Chondrocyte (in vitro differentiated cells): Measurements from ENCODE around the gene CALN1. TPM values are rescaled to one million over a fixed set of nuclear protein-coding genes. Genes with fewer than 3 reads are reported as not detected.

Experiments used
- DNase-seq: peaks from one replicate; pipeline ENCODE4 v3.0.0; 2021; ENCODE audit warnings: mixed read lengths, low spot score
- H3K27ac Mint-ChIP-seq: one replicate; pipeline ENCODE4 v1.8.0; 2021; ENCODE audit warnings: mild to moderate bottlenecking, moderate library complexity, mixed read lengths; ENCODE audit not compliant: unreplicated experiment
- H3K27me3 Mint-ChIP-seq: 2 replicates; pipeline ENCODE4 v1.8.0; 2021; ENCODE audit warnings: low read depth, mixed read lengths
- H3K36me3 Mint-ChIP-seq: 2 replicates; pipeline ENCODE4 v1.8.0; 2021; ENCODE audit warnings: low read depth, mixed read lengths
- H3K4me1 Mint-ChIP-seq: 2 replicates; pipeline ENCODE4 v1.8.0; 2021; ENCODE audit warnings: low read depth, mild to moderate bottlenecking, mixed read lengths
- H3K4me3 Mint-ChIP-seq: one replicate; pipeline ENCODE4 v1.8.0; 2021; ENCODE audit warnings: mild to moderate bottlenecking, moderate library complexity, mixed read lengths; ENCODE audit not compliant: unreplicated experiment
- H3K9me3 Mint-ChIP-seq: 2 replicates; pipeline ENCODE4 v1.8.0; 2021; ENCODE audit warnings: low read depth, mixed read lengths
- total RNA-seq: library from RNA; stranded (reverse); gene quantifications from 3 replicates; pipeline ENCODE4 v1.2.1, GENCODE V29; 2021
- TF ChIP-seq, protein P1 (sequence below): fragments of 200-600 bp; sonication (generic); IDR thresholded peaks from 2 replicates; pipeline ENCODE4 v1.5.0; 2021; ENCODE audit warnings: antibody characterized with exemption, mild to moderate bottlenecking, moderate library complexity

Gene CALN1
- total RNA-seq, 1 donor from 2014 or later = not detected

- Mint-ChIP-seq H3K36me3 (peaks cover 1% of the 10 kb centered on the region), H3K4me1 (peaks cover 3% of the 10 kb centered on the region), H3K27ac (no peak overlapping the region), H3K4me3 (no peak overlapping the region), H3K9me3 (peaks cover 32% of the 10 kb centered on the region), H3K27me3 (no peaks in the 10 kb centered on the region)
- DNase-seq = no peak
- TF ChIP-seq, protein P1, sequence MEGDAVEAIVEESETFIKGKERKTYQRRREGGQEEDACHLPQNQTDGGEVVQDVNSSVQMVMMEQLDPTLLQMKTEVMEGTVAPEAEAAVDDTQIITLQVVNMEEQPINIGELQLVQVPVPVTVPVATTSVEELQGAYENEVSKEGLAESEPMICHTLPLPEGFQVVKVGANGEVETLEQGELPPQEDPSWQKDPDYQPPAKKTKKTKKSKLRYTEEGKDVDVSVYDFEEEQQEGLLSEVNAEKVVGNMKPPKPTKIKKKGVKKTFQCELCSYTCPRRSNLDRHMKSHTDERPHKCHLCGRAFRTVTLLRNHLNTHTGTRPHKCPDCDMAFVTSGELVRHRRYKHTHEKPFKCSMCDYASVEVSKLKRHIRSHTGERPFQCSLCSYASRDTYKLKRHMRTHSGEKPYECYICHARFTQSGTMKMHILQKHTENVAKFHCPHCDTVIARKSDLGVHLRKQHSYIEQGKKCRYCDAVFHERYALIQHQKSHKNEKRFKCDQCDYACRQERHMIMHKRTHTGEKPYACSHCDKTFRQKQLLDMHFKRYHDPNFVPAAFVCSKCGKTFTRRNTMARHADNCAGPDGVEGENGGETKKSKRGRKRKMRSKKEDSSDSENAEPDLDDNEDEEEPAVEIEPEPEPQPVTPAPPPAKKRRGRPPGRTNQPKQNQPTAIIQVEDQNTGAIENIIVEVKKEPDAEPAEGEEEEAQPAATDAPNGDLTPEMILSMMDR = no peak
These were observed 646.1 kb downstream of the CALN1 start for GRCh38 chr7:71766016-71766415.

DNA sequence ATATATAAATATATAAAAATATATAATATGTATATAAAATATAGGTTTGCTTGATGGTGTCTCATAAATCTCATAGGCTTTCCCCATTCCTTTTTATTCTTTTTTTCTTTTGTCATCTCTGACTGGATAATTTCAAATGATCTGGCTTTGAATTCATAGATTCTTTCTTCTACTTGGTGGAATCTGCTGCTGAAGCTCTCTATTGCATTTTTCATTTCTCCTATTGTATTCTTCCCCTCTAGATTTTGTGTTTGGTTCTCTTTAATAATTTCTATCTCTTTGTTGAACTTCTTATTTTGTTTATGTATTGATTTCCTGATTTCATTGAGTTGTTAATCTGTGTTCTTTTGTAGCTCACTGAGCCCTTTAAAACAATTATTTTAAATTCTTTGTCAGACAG, 650.8 kb downstream of the CALN1 start:
- no peak overlapping the region for H3K27ac Mint-ChIP-seq
- no peaks in the 10 kb centered on the region for H3K27me3 Mint-ChIP-seq
- H3K4me3 Mint-ChIP-seq = no peak overlapping the region
- no peak for DNase-seq
- TF ChIP-seq, protein P1 = no peak
- no peaks in the 10 kb centered on the region for H3K4me1 Mint-ChIP-seq
- H3K9me3 Mint-ChIP-seq = peaks cover 40% of the 10 kb centered on the region
- peaks cover 1% of the 10 kb centered on the region for H3K36me3 Mint-ChIP-seq

DNA sequence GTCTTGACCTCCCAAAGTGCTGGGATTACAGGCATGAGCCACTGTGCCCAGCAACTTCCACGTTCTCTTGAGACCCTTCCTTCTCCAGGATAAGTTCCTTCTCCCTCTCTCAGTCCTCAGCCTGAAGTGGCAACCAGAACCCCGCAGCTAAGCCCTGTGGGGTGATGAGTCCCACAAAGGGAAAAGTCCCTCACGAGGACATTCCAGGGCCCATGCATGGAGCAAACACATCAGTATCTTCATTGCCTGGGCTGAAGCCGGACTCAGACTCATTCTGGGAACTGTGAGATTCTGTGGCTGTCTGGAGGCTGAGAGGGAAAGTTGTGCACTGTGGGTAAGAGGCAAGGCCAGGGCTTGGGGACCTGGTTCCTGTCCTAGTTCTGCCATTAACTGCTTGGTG, 657.3 kb downstream of the CALN1 start:
- H3K27me3 Mint-ChIP-seq = peaks cover 13% of the 10 kb centered on the region
- TF ChIP-seq, protein P1 = no peak
- no peaks in the 10 kb centered on the region for H3K4me1 Mint-ChIP-seq
- DNase-seq = no peak
- H3K36me3 Mint-ChIP-seq = no peaks in the 10 kb centered on the region
- H3K4me3 Mint-ChIP-seq = no peak overlapping the region
- H3K27ac Mint-ChIP-seq = no peak overlapping the region
- peaks cover 14% of the 10 kb centered on the region for H3K9me3 Mint-ChIP-seq

GRCh38 chr7:71753956-71754664, 658.0 kb downstream of the CALN1 start:
- Mint-ChIP-seq H3K4me1 (no peaks in the 10 kb centered on the region), H3K4me3 (no peak overlapping the region), H3K9me3 (peaks cover 13% of the 10 kb centered on the region), H3K27me3 (peaks cover 15% of the 10 kb centered on the region), H3K36me3 (no peaks in the 10 kb centered on the region), H3K27ac (no peak overlapping the region)
- TF ChIP-seq, protein P1 = no peak
- DNase-seq = no peak

DNA sequence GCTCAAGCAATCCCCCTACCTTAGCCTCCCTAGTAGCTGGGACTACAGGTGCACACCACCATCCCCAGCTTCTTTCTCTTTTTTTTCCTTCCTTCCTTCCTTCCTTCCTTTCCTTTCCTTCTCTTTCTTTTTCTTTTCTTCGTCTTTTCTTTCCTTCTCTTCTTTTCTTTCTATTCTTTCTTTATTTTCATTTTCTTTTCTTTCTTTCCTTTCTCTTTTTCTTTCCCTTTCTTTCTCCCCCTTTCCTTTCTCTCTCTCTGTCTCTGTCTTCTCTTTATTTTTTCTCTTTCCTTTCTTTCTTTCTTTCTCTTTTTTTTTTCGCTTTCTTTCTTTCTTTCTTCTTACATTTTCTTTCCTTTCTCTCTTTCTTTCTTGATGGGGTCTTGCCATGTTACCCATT, 658.9 kb downstream of the CALN1 start:
- H3K9me3 Mint-ChIP-seq = peaks cover 14% of the 10 kb centered on the region
- peaks cover 19% of the 10 kb centered on the region for H3K27me3 Mint-ChIP-seq
- DNase-seq = no peak
- no peak overlapping the region for H3K4me3 Mint-ChIP-seq
- TF ChIP-seq, protein P1 = no peak
- H3K36me3 Mint-ChIP-seq = no peaks in the 10 kb centered on the region
- H3K27ac Mint-ChIP-seq = no peak overlapping the region
- H3K4me1 Mint-ChIP-seq = no peaks in the 10 kb centered on the region
